Endothelial cell of umbilical vein (primary cell): ENCODE results near the gene ERICH6B. TPM values are rescaled to one million over a fixed set of nuclear protein-coding genes. Genes with fewer than 3 reads are reported as not detected.

Source experiments
- BruUV-seq: library from RNA; stranded (reverse); fragments of 400-500 nt; replicated peaks from 2 replicates; lab custom pipeline; 2021; lab: Mats Ljungman, UMichigan
- CTCF ChIA-PET: fragments of 300-600, 350-600 bp; sonication (Branson Sonifier 250); formaldehyde crosslinking; loops from one replicate; lab custom pipeline; 2021; ENCODE audit warnings: antibody characterized with exemption, inconsistent platforms; lab: Charles Lee
- POLR2A ChIA-PET: fragments of 300-600, 350-600 bp; sonication (Branson Sonifier 250); formaldehyde crosslinking; loops from one replicate; lab custom pipeline; 2021; ENCODE audit warnings: antibody characterized with exemption, inconsistent platforms; lab: Charles Lee
- DNase-seq: peaks from one replicate; pipeline ENCODE4 v3.0.0-alpha.2; 2011; ENCODE audit warnings: low read depth, low spot score
- FAIRE-seq: peaks from 2 replicates; lab custom pipeline; 2011; peaks lifted over from hg19 to GRCh38; lab: Jason Lieb, UNC
- H2AFZ ChIP-seq: 2 replicates; pipeline ENCODE4 v1.6.0; 2012; ENCODE audit warnings: low read depth, low read length, control low read depth, inconsistent platforms
- H3K27ac ChIP-seq: 2 replicates; pipeline ENCODE4 v1.5.1; 2011; ENCODE audit warnings: low read depth, mild to moderate bottlenecking, control low read depth, low read length, moderate library complexity; ENCODE audit not compliant: insufficient read depth
- H3K27me3 ChIP-seq, 2 experiments: 2 replicates each; pipeline versions ENCODE4 v1.6.0 to v1.6.1; 2011; ENCODE audit warnings: low read length in 2 of 2, mixed read lengths in 1 of 2; ENCODE audit not compliant: control insufficient read depth in 2 of 2, insufficient read depth in 2 of 2
- H3K36me3 ChIP-seq, 2 experiments: 2 replicates in 1 of 2; 3 replicates in 1 of 2; pipeline ENCODE4 v1.5.1; 2011; ENCODE audit warnings: low read length in 2 of 2, mild to moderate bottlenecking in 1 of 2, moderate library complexity in 1 of 2; ENCODE audit not compliant: control insufficient read depth in 2 of 2, insufficient read depth in 2 of 2; ENCODE audit errors: extremely low read depth in 1 of 2
- H3K4me1 ChIP-seq: 3 replicates; pipeline ENCODE4 v1.5.1; 2011; ENCODE audit warnings: mild to moderate bottlenecking, low read length; ENCODE audit not compliant: control insufficient read depth, insufficient read depth; ENCODE audit errors: extremely low read depth
- H3K4me2 ChIP-seq: 2 replicates; pipeline ENCODE4 v1.6.1; 2011; ENCODE audit warnings: low read length, control low read depth, mixed read lengths; ENCODE audit not compliant: insufficient read depth
- H3K4me3 ChIP-seq, 3 experiments: fragments of 200-600 bp in 1 of 3; sonication (generic), shearing (Covaris generic) in 1 of 3; replicated peaks in 1 of 3; 2 replicates each; pipeline ENCODE4 v1.5.1; 2011 to 2016; ENCODE audit warnings: control low read depth in 3 of 3, low read length in 3 of 3, mild to moderate bottlenecking in 2 of 3, inconsistent platforms in 1 of 3, low read depth in 1 of 3, moderate library complexity in 1 of 3; ENCODE audit not compliant: insufficient read depth in 1 of 3
- H3K79me2 ChIP-seq: 2 replicates; pipeline ENCODE4 v1.6.0; 2012; ENCODE audit warnings: low read length, inconsistent platforms; ENCODE audit not compliant: control insufficient read depth, insufficient read depth
- H3K9ac ChIP-seq: replicated peaks from 2 replicates; pipeline ENCODE3; 2011; ENCODE audit warnings: low read length, control low read depth; ENCODE audit not compliant: insufficient read depth; ENCODE audit errors: extremely low read depth
- H3K9me1 ChIP-seq: replicated peaks from 3 replicates; pipeline ENCODE4 v1.6.0; 2011; ENCODE audit warnings: mild to moderate bottlenecking, low read length; ENCODE audit not compliant: control insufficient read depth, insufficient read depth; ENCODE audit errors: extremely low read depth
- H3K9me3 ChIP-seq: replicated peaks from 2 replicates; pipeline ENCODE4 v1.5.1; 2012; ENCODE audit warnings: low read length, inconsistent platforms; ENCODE audit not compliant: control insufficient read depth, insufficient read depth
- H4K20me1 ChIP-seq: replicated peaks from 2 replicates; pipeline ENCODE3; 2011; ENCODE audit warnings: mild to moderate bottlenecking, low read length; ENCODE audit not compliant: control insufficient read depth, insufficient read depth; ENCODE audit errors: extremely low read depth
- EZH2 ChIP-seq: IDR thresholded peaks from 2 replicates; pipeline ENCODE4 v1.6.1; 2012; ENCODE audit warnings: borderline replicate concordance, low read depth, mild to moderate bottlenecking, moderate library complexity, low read length, inconsistent platforms; ENCODE audit not compliant: severe bottlenecking
- FOS ChIP-seq: IDR thresholded peaks from 2 replicates; pipeline ENCODE4 v1.6.1; 2011; ENCODE audit warnings: mild to moderate bottlenecking, low read length, moderate library complexity, borderline replicate concordance; ENCODE audit not compliant: insufficient read depth
- GATA2 ChIP-seq: IDR thresholded peaks from 2 replicates; pipeline ENCODE4 v1.7.0; 2011; ENCODE audit warnings: low read depth, mild to moderate bottlenecking, moderate library complexity, mixed read lengths, low read length; ENCODE audit not compliant: insufficient read length, insufficient read depth
- JUN ChIP-seq: IDR thresholded peaks from 2 replicates; pipeline ENCODE4 v1.6.1; 2011; ENCODE audit warnings: borderline replicate concordance, low read depth; ENCODE audit not compliant: insufficient read length, insufficient read depth
- MYC ChIP-seq: IDR thresholded peaks from one replicate; pipeline ENCODE4 v1.6.1; 2011; ENCODE audit warnings: mild to moderate bottlenecking, low read depth, low read length
- POLR2A ChIP-seq: IDR thresholded peaks from 2 replicates; pipeline ENCODE4 v1.6.1; 2012; ENCODE audit warnings: low read depth, mild to moderate bottlenecking, control low read depth, low read length
- dilution Hi-C: fragments of 300-500 bp; cut with MboI; formaldehyde crosslinking; loops from one replicate; pipeline ENCODE4 v1.15.0; 2019; ENCODE audit warnings: low sequenced_read_pairs; ENCODE audit not compliant: extremely low pct_ligation_motif_present
- intact Hi-C: fragments of 100-400 bp; cut with micrococcal nuclease; formaldehyde crosslinking; loops from one replicate; pipeline ENCODE4 v1.10.0; 2022
- polyA plus RNA-seq, 4 experiments: library from polyadenylated mRNA; depleted of rRNA in 3 of 4; stranded (reverse) in 3 of 4; unstranded in 1 of 4; fragments of >200 nt; gene quantifications; 2 replicates each; pipeline versions ENCODE4 v1.2.1 to v1.2.3, GENCODE V29; 2011 to 2012; ENCODE audit warnings: missing spikeins in 1 of 4
- total RNA-seq: library from RNA; stranded (reverse); gene quantifications from 2 replicates; pipeline ENCODE4 v1.2.3, GENCODE V29; 2021
- TF ChIP-seq, protein P1 (sequence below): IDR thresholded peaks from 2 replicates; pipeline ENCODE4 v1.6.1; 2011; ENCODE audit not compliant: insufficient read depth, insufficient read length
- TF ChIP-seq, protein P2 (sequence below), 2 donors: IDR thresholded peaks; 1 replicate in 1 of 2; 2 replicates in 1 of 2; pipeline ENCODE4 v1.5.1; 2011; ENCODE audit warnings: low read length in 2 of 2, mild to moderate bottlenecking in 2 of 2, moderate library complexity in 2 of 2, control low read depth in 1 of 2, inconsistent platforms in 1 of 2, low read depth in 1 of 2; ENCODE audit not compliant: insufficient read depth in 1 of 2; ENCODE audit errors: extremely low read depth in 1 of 2

The ERICH6B gene
- total and polyA plus RNA-seq, 2 donors (not counting 3 experiments of a cell fraction or from before 2014, with no cell fraction given): not detected

DNA sequence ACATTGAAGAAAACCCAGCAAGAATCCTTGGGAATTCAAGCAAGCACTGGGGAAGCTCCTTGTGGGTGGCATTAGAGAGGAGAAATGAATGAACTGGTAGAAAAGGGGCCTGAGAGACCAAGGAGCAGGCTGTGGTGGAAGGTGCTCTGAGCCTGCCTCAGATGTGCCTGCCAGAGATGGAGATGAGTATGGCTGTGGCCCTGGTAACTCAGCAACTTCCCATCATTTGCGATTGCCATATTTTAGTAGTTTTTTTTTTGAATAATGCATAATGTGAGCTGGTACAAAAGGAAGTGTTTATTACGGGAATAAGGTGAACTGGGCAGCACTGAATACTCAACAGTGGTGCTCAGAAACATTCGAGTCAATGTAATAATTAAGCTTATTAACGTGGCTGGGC, 39.1 kb downstream of the ERICH6B start:
- H3K9me3 ChIP-seq: no peaks in the 10 kb centered on the region
- intact Hi-C loops (no loop called here), dilution Hi-C loops (no loop called here)
- H3K36me3 ChIP-seq: no peaks in the 10 kb centered on the region
- no peaks in the 10 kb centered on the region for H4K20me1 ChIP-seq
- no peaks in the 10 kb centered on the region for H3K79me2 ChIP-seq
- H3K27ac ChIP-seq: no peak overlapping the region
- BruUV-seq: no TSS peak
- no peak for FAIRE-seq
- H2AFZ ChIP-seq: no peak overlapping the region
- POLR2A ChIA-PET: no interaction called here
- H3K4me2 ChIP-seq: no peak overlapping the region
- H3K4me3 ChIP-seq: no peak overlapping the region
- TF ChIP-seq POLR2A: no peak
- TF ChIP-seq JUN: no peak
- TF ChIP-seq EZH2: no peak
- no peak for TF ChIP-seq GATA2
- no peak for TF ChIP-seq MYC
- TF ChIP-seq, protein P1, sequence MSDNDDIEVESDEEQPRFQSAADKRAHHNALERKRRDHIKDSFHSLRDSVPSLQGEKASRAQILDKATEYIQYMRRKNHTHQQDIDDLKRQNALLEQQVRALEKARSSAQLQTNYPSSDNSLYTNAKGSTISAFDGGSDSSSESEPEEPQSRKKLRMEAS: no peak
- TF ChIP-seq FOS: no peak
- CTCF ChIA-PET: no interaction called here
- peaks cover 2 to 6% of the 10 kb centered on the region in 2 experiments for H3K27me3 ChIP-seq
- no peaks in the 10 kb centered on the region for H3K4me1 ChIP-seq
- no peak overlapping the region for H3K9ac ChIP-seq
- no peaks in the 10 kb centered on the region for H3K9me1 ChIP-seq
- DNase-seq: no peak

DNA sequence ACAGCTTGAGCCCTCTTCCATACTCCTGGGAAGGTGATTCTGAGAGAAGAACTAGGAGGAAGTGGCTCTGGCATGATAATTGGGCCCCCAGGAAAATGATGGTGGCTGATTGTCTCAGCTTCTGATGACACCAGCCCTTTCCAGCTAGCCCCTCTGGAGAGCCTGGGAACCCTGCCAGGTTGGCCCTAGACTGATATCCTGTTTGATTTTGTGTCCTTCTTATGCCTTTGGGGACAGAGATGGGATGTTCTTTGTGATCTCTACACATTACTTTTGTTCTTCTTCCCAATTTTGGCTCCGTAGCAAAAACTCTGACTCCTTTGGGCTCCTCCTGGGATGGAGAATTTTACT, 39.7 kb downstream of the ERICH6B start:
- TF ChIP-seq, protein P2, sequence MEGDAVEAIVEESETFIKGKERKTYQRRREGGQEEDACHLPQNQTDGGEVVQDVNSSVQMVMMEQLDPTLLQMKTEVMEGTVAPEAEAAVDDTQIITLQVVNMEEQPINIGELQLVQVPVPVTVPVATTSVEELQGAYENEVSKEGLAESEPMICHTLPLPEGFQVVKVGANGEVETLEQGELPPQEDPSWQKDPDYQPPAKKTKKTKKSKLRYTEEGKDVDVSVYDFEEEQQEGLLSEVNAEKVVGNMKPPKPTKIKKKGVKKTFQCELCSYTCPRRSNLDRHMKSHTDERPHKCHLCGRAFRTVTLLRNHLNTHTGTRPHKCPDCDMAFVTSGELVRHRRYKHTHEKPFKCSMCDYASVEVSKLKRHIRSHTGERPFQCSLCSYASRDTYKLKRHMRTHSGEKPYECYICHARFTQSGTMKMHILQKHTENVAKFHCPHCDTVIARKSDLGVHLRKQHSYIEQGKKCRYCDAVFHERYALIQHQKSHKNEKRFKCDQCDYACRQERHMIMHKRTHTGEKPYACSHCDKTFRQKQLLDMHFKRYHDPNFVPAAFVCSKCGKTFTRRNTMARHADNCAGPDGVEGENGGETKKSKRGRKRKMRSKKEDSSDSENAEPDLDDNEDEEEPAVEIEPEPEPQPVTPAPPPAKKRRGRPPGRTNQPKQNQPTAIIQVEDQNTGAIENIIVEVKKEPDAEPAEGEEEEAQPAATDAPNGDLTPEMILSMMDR (IDR thresholded peaks at IDR 0.05; ENCODE audit: extremely low read depth in 1 of 2, insufficient read depth in 1 of 2, low read depth in 1 of 2, low read length in 2 of 2): no peak
- TF ChIP-seq MYC (no peak), GATA2 (no peak), POLR2A (no peak), EZH2 (no peak), FOS (no peak)
- TF ChIP-seq, protein P1: no peak
- CTCF ChIA-PET: no interaction called here
- BruUV-seq: no TSS peak

More for the DNA sequence above, 39.7 kb downstream of the ERICH6B start:
- dilution Hi-C loops: no loop called here
- no peaks in the 10 kb centered on the region for H3K79me2 ChIP-seq
- no peaks in the 10 kb centered on the region for H3K9me1 ChIP-seq
- no peak for DNase-seq
- POLR2A ChIA-PET: no interaction called here
- H4K20me1 ChIP-seq: no peaks in the 10 kb centered on the region
- no peaks in the 10 kb centered on the region for H3K9me3 ChIP-seq
- H3K4me2 ChIP-seq: no peak overlapping the region
- H3K4me3 ChIP-seq: no peak overlapping the region
- no peaks in the 10 kb centered on the region for H3K36me3 ChIP-seq
- H3K4me1 ChIP-seq: no peaks in the 10 kb centered on the region
- H3K9ac ChIP-seq: no peak overlapping the region
- no peak overlapping the region for H2AFZ ChIP-seq
- FAIRE-seq: no peak
- H3K27ac ChIP-seq: no peak overlapping the region
- H3K27me3 ChIP-seq: peaks cover 2 to 6% of the 10 kb centered on the region in 2 experiments
- intact Hi-C loops: no loop called here
